ENCODE measurements around the gene PRKCQ. TPM values are rescaled to one million over a fixed set of nuclear protein-coding genes. Genes with fewer than 3 reads are reported as not detected.

PRKCQ gene
- polyA plus RNA-seq, 1 donor (not counting 4 experiments of a cell fraction or from before 2014, with no cell fraction given): 7.5 TPM

DNA sequence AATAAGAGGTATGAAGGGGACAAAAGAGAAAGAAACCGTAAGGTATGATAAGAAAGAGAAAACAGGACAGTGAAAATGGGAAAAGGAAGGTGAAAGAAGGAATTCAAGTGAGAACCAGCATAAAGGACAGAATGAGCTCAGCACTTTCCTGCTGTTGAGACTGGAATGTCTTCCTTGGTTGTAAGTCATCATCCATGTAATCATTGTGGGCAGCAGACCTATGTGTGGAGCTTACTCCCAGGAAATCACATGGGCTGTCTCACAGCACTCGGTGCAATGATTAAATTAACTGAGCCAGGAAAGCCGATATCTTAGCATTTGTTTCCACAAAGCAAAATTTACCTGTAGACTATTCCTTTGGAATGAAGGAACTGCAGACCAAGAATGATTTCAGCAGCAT is 118.1 kb downstream of the PRKCQ start:
- Histone ChIP-seq H2AFZ (ENCODE audit: control insufficient read depth, low read length) (no peak overlapping the region), H3K4me1 (ENCODE audit: control insufficient read depth, extremely low read depth, insufficient read depth, low read length) (no peaks in the 10 kb centered on the region), H3K4me3 (ENCODE audit: control insufficient read depth in 2 of 3, extremely low read depth in 1 of 3, insufficient read depth in 2 of 3, low read depth in 1 of 3, low read length in 3 of 3) (no peak overlapping the region), H3K36me3 (ENCODE audit: control insufficient read depth in 2 of 2, extremely low read depth in 1 of 2, insufficient read depth in 2 of 2, low read length in 2 of 2) (no peaks in the 10 kb centered on the region), H3K79me2 (ENCODE audit: control insufficient read depth, insufficient read depth, low read length) (no peaks in the 10 kb centered on the region), H3K9ac (ENCODE audit: control insufficient read depth, extremely low read depth, insufficient read depth, low read length) (no peak overlapping the region), H3K9me3 (ENCODE audit: control insufficient read depth, low read depth, low read length) (no peaks in the 10 kb centered on the region), H3K27me3 (ENCODE audit: control insufficient read depth, extremely low read depth, insufficient read depth, low read length) (no peaks in the 10 kb centered on the region), H4K20me1 (ENCODE audit: control insufficient read depth, extremely low read depth, insufficient read depth, low read length) (no peaks in the 10 kb centered on the region), H3K9me1 (ENCODE audit: control insufficient read depth, extremely low read depth, insufficient read depth, low read length) (no peaks in the 10 kb centered on the region), H3K4me2 (ENCODE audit: control insufficient read depth, extremely low read depth, insufficient read depth, low read depth, low read length) (no peak overlapping the region), H3K27ac (ENCODE audit: control insufficient read depth, insufficient read depth, low read length) (no peak overlapping the region)
- dilution Hi-C loops (cut with MboI; ENCODE audit: extremely low pct_ligation_motif_present, low sequenced_read_pairs): no loop called here
- TF ChIP-seq EZH2 (IDR thresholded peaks at IDR 0.05; ENCODE audit: low read length): no peak
- TF ChIP-seq, protein P1, sequence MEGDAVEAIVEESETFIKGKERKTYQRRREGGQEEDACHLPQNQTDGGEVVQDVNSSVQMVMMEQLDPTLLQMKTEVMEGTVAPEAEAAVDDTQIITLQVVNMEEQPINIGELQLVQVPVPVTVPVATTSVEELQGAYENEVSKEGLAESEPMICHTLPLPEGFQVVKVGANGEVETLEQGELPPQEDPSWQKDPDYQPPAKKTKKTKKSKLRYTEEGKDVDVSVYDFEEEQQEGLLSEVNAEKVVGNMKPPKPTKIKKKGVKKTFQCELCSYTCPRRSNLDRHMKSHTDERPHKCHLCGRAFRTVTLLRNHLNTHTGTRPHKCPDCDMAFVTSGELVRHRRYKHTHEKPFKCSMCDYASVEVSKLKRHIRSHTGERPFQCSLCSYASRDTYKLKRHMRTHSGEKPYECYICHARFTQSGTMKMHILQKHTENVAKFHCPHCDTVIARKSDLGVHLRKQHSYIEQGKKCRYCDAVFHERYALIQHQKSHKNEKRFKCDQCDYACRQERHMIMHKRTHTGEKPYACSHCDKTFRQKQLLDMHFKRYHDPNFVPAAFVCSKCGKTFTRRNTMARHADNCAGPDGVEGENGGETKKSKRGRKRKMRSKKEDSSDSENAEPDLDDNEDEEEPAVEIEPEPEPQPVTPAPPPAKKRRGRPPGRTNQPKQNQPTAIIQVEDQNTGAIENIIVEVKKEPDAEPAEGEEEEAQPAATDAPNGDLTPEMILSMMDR (optimal IDR thresholded peaks at IDR 0.05 in 1 of 3, IDR thresholded peaks at IDR 0.05 in 1 of 3, conservative IDR thresholded peaks at IDR 0.05 in 1 of 3; ENCODE audit: extremely low read depth in 1 of 3, insufficient read depth in 2 of 3, low read length in 3 of 3): no peak
- FAIRE-seq (no peak), DNase-seq (ENCODE audit: low read depth, low spot score) (no peak)

DNA sequence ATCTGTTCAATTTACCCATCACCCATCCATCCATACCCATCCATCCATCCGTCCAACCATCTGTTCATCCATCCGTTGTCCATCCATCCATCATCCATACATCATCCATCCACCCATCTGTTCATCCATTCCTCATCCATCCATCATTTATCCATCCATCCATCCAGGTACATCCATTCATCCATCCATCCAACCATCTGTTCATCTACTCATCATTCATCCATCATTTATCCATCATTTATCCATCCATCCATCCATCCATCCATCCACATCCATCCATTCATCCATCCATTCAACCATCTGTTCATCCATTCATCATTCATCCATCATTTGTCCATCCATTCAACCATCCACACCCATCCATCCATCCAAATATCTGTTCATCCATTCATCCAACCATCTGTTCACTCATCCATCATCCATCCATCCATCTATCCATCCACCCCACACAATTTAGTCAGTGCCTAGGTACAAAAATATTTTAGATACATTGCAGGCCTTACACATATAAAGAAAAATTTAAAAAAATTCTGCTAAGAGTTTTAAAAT is 119.1 kb downstream of the PRKCQ start:
- Histone ChIP-seq H3K4me2 (ENCODE audit: control insufficient read depth, extremely low read depth, insufficient read depth, low read depth, low read length) (no peak overlapping the region), H3K27ac (ENCODE audit: control insufficient read depth, insufficient read depth, low read length) (no peak overlapping the region), H3K4me1 (ENCODE audit: control insufficient read depth, extremely low read depth, insufficient read depth, low read length) (no peaks in the 10 kb centered on the region), H2AFZ (ENCODE audit: control insufficient read depth, low read length) (no peak overlapping the region), H4K20me1 (ENCODE audit: control insufficient read depth, extremely low read depth, insufficient read depth, low read length) (no peaks in the 10 kb centered on the region), H3K9me3 (ENCODE audit: control insufficient read depth, low read depth, low read length) (no peaks in the 10 kb centered on the region), H3K36me3 (ENCODE audit: control insufficient read depth in 2 of 2, extremely low read depth in 1 of 2, insufficient read depth in 2 of 2, low read length in 2 of 2) (no peaks in the 10 kb centered on the region), H3K27me3 (ENCODE audit: control insufficient read depth, extremely low read depth, insufficient read depth, low read length) (no peaks in the 10 kb centered on the region), H3K4me3 (ENCODE audit: control insufficient read depth in 2 of 3, extremely low read depth in 1 of 3, insufficient read depth in 2 of 3, low read depth in 1 of 3, low read length in 3 of 3) (no peak overlapping the region), H3K79me2 (ENCODE audit: control insufficient read depth, insufficient read depth, low read length) (no peaks in the 10 kb centered on the region), H3K9me1 (ENCODE audit: control insufficient read depth, extremely low read depth, insufficient read depth, low read length) (no peaks in the 10 kb centered on the region), H3K9ac (ENCODE audit: control insufficient read depth, extremely low read depth, insufficient read depth, low read length) (no peak overlapping the region)
- no peak for TF ChIP-seq EZH2 (IDR thresholded peaks at IDR 0.05; ENCODE audit: low read length)
- TF ChIP-seq, protein P1 (optimal IDR thresholded peaks at IDR 0.05 in 1 of 3, IDR thresholded peaks at IDR 0.05 in 1 of 3, conservative IDR thresholded peaks at IDR 0.05 in 1 of 3; ENCODE audit: extremely low read depth in 1 of 3, insufficient read depth in 2 of 3, low read length in 3 of 3): no peak
- no peak for DNase-seq (ENCODE audit: low read depth, low spot score)
- dilution Hi-C loops (cut with MboI; ENCODE audit: extremely low pct_ligation_motif_present, low sequenced_read_pairs): no loop called here
- FAIRE-seq: no peak

Data from keratinocyte (primary cell).